NCI-H2107 treated with DMSO at 0.1 percent for 48 hours (cell line): ENCODE data around the gene PPARA.

ENCODE experiments used
- DNase-seq: peaks from one replicate; lab custom pipeline; 2025; ENCODE audit not compliant: unreplicated experiment; lab: John Stamatoyannopoulos, UW

PPARA gene

DNA sequence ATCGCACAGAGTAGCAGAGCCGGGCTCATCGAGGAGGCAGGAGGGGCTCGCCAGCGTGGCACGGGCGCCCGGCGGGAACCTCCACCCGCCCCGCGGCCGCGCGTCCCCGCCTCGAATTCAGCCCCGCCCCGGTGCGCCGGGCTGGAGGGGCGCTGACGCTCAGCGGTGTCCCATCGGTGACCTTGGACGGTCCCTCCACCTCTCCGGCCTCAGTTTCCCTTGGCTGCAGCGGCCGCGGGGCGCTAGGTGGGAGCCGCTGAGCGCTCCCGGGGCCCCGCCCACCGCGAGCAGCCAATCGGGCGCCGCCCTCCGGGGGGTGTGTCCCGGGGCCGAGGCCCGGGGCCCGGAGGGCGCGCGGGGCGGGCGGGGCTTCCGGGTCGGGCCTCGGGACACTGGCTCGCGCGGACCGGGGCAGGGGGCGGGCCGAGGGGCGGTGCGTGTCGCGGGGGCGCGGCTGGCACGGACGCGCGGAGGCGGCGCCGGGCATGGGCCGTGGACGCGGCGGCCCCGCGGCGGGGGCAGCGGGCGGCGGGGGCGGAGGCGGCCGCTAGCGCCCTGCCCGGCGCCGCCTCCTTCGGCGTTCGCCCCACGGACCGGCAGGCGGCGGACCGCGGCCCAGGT, at the start of gene PPARA:
TSS of gene PPARA (plus strand) at position 493 of the 621 bp plus-strand sequence. CDS start 47,858 bp downstream, outside the sequence.
- no peak for DNase-seq

DNA sequence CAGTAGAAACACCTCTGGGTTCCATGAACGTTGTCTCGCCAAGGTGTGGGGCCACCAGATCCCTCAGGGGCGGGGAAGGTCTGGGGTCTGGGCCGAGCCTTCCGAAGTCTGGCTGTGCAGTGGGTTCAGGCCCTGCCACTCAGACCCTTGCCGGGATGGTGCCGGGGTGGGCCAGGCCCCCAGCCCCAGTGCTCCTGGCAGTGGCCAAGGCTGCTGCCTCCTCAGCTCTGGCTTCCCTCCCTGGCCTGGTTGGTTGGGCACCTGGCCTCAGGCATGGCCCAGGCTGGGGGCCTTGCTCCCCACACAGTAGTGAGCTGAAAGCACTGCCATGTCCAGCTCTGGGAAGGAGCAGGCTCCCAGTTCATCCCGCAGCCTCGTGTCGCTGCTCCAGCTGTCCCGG, 48.2 kb upstream of the PPARA start:
- no peak for DNase-seq

GRCh38 chr22:46102752-46103151, 47.6 kb upstream of the PPARA start:
- no peak for DNase-seq

DNA sequence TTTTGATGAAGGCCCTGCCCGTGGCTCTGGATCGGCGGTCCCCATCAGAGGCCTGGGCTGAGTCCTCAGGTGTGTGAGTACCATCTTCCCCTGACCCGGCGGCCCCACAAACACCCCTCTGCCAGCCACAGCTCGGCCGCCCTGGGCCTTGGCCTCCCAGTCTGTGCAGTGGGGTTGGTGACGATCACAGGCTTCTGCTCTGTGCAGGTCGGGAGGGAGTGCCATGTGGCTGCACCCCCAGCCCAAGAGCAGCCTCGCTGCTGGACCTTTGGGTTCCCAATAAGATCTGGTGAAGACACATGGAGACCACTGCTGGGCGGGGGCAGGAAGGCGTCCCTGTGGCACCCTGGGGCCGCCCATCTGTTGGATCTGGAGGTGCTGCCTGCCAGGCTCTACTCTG, 47.1 kb upstream of the PPARA start:
- no peak for DNase-seq

DNA sequence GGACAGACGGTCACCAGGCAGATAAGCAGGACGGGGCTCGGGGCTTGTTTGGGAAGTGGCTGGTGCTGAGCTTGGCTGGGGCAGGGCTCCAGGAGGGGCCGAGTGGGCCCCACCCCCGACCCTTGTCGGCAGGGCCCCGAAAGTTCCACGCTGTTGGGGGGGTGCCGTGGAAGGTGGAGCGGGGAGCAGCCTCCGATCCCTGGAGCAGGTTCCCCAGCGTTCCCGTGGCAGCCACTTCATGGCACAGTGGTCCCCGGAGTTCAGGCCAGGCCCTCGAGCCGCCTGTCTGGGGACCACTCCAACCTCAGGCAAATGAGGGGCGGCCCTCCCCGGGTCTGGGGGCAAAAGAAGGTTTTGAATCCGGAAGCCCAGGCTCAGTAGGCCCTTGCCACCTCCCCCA, 46.7 kb upstream of the PPARA start:
- DNase-seq = no peak

DNA sequence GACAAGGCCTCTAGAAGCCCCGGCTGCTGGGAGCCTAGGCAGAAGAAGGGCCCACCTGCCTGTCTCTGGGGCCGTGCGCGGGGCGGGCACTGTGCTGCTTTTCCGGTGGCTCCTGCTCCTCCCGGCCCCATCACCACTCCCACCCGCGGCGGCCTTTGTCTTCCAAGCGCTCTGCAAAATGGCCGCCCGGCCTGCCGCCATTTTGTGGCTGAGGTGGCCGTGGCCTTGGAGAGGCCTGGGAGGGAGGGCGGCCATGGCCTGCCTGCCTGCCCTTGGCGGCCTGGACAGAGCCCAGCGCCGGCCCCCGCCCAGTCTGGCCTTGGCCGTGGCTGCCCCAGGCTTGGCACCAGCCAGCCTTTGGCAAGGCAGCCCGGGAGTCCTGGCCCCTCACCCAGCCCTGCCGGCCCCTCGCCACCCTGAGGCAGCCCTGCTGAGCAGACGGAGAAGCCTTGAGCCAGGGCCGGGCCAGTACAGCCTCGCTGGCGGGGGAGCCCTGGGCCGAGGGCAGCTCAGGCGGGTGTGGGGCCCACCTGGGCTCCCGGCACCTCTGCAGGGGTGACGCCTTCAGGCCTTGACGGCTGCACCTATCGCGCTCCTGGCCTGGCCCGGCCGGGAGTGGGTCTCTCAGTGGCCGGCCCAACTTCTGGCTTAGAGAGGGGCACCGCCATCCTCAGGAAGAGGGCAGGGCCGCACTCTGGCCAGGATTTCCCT, 46.0 kb upstream of the PPARA start:
- DNase-seq = peak; percentile 38

- peak; percentile 17 for DNase-seq
Observed at GRCh38 chr22:46104881-46105493, 45.3 kb upstream of the PPARA start.

DNA sequence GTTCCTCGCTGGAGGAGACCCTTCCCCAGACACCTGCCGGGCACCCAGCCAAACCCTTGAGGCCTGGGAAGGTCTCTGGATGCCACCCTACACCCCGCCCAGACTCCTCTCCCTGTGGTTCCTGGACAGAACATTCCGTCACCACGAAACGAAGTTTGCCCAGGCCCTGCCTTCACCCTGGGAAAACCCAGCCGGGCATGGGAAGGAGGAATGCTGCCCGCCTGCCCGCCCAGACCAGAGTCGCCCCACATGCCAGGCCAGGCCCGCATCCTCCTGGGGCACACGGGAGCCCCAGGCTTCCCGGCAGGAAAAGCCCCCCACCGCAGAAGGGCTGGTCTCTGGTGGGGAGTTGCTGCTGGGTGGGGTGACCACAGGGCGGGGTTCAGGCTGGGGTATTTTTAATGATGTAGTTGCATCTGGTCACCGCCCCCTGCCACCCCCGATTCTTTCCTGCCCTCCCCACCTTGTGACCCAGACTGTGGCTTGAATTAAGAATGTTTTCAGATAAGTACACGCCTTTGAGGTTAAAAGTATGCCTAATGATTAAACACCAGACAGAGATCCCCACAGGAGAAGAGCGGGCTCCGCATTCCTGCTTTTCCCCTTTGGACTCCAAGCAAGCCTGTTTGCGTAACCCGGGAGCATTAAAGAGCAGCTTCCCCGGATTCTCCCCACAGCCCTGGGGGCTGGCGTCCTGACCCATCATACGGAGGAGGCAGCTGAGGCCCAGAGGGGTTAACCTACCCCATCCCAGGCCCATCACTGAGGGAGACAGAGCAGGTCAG, 44.6 kb upstream of the PPARA start:
- DNase-seq = no peak

GRCh38 chr22:46106279-46107022, 43.9 kb upstream of the PPARA start:
- DNase-seq = no peak

DNA sequence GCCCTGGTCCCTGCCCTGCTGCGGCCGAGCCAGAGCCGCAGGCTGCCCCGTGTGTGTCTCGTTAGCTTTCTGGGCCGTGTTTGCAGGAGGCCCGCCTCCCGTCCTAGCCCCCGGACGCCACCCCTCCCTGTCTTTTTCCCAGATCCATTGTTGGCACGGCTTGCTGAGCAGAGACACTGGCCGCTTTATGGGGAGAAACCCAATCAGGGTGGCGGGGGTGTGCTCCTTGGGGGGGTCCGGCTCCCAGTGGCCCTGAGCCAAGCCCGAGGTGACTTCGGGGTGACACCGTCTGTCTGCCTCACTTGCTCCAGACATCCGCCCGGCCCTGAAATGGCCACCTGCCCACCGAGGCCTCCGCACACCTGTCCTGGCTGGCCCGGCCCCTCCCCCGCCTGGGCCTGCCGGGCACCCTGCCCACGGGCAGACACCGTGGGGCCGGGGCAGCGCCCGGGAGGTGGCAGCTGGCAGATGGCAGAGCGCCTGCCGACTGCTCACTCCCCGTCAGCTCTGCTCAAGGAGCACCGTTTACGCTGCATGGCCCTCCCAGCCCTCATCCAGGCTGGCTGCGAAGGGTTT, 43.1 kb upstream of the PPARA start:
- DNase-seq = peak; percentile 66

DNA sequence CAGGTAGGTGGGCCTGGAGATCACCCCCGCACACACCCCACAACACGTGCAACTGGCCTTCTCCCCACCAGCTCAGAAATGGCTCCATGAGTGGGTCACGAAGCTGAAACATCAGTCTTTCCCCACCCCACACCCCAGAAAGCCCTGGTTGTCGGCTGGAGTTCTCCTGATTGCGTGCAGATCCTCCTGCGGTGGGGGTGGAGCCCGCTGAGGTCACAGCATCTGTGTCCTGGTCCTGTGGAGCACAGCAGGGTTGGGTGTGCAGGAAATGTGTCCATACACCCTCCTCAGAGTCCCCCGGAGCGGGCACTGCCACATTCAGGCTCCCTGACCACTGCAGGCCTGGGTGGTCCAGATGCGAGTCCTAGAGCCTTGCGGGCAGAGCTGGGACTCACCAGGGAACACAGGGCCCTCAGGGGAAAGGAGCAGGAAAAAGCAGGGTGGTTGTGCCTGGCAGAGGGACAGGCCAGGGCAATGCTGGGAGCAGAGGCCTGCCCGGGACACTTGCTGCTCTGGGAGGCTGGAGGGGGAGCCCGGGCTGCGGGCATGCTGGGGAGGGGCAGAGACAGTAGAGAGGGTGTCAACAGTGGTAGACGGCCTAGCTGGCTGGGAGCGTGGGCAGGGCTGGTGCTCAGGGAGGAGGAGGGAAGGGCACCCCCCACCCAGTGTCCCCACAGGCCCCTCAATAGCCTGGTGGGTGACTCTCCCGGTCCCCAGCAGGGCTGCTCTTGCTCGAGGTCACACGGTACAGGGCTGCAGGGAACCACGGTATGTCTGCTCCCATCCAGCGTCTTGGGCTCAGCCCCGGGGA, 42.4 kb upstream of the PPARA start:
- no peak for DNase-seq

- no peak for DNase-seq
Observed at GRCh38 chr22:46108564-46109473, 41.5 kb upstream of the PPARA start.

GRCh38 chr22:46109474-46110003, 40.8 kb upstream of the PPARA start:
- no peak for DNase-seq

DNA sequence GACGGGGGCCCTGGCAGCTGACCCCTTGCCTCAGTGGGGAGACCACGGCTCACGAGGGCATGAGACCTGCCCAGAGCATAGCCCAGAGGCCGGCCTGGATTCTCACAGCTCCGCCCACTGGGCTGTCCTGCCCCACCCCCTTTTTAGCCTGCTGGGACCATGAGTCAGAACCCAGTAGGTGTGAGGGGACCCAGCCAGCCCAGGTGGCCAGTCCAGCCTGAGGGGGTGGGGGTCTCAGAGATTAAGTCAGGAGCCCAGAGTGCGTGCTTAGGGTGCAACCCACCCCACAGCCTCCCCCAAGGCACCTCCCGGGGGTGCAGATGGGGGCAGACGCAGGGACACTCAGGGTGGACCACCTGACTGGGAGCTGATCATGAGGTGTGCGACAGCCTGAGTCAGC, 40.1 kb upstream of the PPARA start:
- no peak for DNase-seq

- no peak for DNase-seq
Observed at GRCh38 chr22:46111645-46112306, 38.5 kb upstream of the PPARA start.

DNA sequence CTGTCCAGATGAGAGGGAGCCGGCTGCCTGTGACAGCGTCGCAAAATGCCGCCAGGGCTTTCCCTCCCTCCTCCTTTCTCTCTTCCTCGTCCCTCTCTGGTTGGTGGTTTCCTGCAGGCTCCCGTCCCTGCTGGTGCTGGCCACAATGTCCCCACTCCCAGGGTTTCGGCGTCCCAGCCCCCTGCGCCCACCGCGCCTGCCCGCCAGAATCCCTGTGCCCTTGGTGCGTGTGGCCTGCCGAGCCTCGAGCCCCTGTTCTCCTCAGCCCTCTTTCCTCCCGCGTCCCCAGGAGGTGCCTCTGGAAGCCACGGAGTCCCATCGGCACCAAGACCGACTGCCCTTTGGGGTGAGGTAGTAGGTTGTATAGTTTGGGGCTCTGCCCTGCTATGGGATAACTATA, 37.9 kb upstream of the PPARA start:
- DNase-seq = no peak

- DNase-seq = no peak
Observed at GRCh38 chr22:46113110-46113909, 37.0 kb upstream of the PPARA start.
